ENCODE data around the gene PNMA6E.

DNA sequence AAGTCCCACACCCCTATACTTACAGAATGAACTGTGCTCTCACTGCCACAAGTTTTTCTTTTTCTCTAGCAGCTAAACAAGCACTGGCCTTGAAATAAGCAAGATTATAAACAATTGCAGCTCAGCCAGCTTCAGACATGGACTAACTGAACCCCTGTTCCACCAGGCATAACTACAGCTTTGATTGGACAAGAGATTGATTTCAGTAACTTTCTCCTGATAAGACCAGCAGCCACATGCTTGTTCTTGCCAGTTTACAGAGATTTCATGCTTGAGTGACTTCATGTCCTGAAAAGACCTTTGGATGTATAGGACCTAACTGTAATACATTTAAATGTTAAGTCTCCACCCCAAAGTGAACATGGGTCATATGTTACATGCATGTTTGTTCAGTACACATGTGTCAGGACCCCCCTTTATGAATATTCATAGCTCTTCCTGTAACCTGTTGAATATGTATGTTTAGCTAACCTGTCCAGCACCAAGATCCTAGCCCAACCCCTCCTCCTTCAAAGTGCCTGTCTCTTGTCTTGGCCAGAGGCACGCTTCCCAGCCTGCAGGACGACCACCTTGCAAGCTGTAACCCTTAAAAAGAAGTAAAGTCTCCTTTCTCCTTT is 39.3 kb downstream of the PNMA6E start:
- no peak for TF ChIP-seq POLR2AphosphoS5 (IDR thresholded peaks at IDR 0.05; ENCODE audit: insufficient read depth in 1 of 2, low read depth in 1 of 2)
- TF ChIP-seq, protein P1, sequence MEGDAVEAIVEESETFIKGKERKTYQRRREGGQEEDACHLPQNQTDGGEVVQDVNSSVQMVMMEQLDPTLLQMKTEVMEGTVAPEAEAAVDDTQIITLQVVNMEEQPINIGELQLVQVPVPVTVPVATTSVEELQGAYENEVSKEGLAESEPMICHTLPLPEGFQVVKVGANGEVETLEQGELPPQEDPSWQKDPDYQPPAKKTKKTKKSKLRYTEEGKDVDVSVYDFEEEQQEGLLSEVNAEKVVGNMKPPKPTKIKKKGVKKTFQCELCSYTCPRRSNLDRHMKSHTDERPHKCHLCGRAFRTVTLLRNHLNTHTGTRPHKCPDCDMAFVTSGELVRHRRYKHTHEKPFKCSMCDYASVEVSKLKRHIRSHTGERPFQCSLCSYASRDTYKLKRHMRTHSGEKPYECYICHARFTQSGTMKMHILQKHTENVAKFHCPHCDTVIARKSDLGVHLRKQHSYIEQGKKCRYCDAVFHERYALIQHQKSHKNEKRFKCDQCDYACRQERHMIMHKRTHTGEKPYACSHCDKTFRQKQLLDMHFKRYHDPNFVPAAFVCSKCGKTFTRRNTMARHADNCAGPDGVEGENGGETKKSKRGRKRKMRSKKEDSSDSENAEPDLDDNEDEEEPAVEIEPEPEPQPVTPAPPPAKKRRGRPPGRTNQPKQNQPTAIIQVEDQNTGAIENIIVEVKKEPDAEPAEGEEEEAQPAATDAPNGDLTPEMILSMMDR (IDR thresholded peaks at IDR 0.05), result no peak
- no peak for TF ChIP-seq POLR2A (IDR thresholded peaks at IDR 0.05)

All from vagina (tissue), 2 donors.